SK-N-MC (cell line): ENCODE data around the gene PRAMEF5.
"Not testable (repeated sequence)": the region's sequence is repeated elsewhere in the genome, so short reads cannot be mapped to it uniquely, and the experiment has no call there.

Source experiments
- DNase-seq: peaks from one replicate; pipeline ENCODE4 v3.0.0-alpha.2; 2011; ENCODE audit warnings: low read depth, low spot score
- H3K27ac ChIP-seq: fragments of 200-600 bp; sonication (generic); 2 replicates; pipeline ENCODE4 v1.5.1; 2016; ENCODE audit warnings: mixed run types
- H3K36me3 ChIP-seq: fragments of 200-600 bp; sonication (generic); 2 replicates; pipeline ENCODE4 v1.6.1; 2017; ENCODE audit warnings: antibody characterized with exemption, low read length, mixed read lengths; ENCODE audit not compliant: insufficient read depth
- H3K4me3 ChIP-seq: fragments of 200-600 bp; sonication (generic); 2 replicates; pipeline ENCODE4 v1.5.1; 2016
- H3K9ac ChIP-seq: fragments of 200-600 bp; sonication (generic); 2 replicates; pipeline ENCODE4 v1.8.0; 2017; ENCODE audit warnings: mixed run types, mixed read lengths; ENCODE audit not compliant: insufficient read length
- H3K9me3 ChIP-seq: fragments of 200-600 bp; sonication (generic); 2 replicates; pipeline ENCODE4 v1.6.1; 2017; ENCODE audit warnings: low read depth, mild to moderate bottlenecking, antibody characterized with exemption, low read length, moderate library complexity, mixed read lengths

The PRAMEF5 gene

DNA sequence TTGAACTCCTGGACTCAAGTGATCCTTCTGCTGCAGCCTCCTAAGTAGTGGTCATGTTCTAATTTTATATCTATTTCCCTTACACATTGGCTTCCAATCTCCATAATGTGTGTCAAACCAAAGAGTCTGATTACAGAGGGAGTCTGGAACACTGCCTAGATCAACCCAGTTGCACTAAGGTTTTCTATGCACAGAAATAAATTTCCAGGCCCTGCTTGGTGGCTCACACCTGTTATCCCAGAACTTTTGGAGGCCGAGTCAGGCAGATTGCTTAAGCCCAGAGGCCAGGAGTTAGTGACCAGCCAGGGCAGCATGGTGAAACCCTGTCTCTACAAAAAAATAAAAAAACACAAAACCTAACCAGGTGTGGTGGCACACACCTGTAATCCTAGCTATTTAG lies 19.9 kb upstream of the PRAMEF5 start:
- not testable (repeated sequence) for H3K9ac ChIP-seq, H3K27ac ChIP-seq, DNase-seq, H3K4me3 ChIP-seq, H3K9me3 ChIP-seq, H3K36me3 ChIP-seq

DNA sequence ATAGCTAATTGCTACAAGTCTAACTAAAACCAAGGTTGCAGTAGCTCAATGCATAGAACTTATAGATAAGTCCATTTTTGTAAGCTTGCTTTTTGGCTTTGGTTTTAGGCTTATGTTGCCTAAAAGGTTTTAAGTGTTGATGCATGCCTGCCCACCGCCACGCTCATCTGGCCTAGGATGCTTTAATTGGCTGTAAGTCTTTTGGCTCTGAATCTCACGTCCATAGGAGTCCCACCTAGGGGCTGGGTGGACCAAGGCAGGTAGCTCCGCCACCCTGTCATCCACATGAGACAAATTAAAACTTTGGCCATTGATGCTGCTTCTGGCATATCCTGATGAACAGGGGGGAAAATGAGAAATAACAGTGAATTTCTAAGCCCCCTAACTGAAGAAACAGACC lies 16.4 kb upstream of the PRAMEF5 start:
- not testable (repeated sequence) for H3K27ac ChIP-seq, H3K9me3 ChIP-seq, H3K9ac ChIP-seq, H3K36me3 ChIP-seq, DNase-seq, H3K4me3 ChIP-seq

DNA sequence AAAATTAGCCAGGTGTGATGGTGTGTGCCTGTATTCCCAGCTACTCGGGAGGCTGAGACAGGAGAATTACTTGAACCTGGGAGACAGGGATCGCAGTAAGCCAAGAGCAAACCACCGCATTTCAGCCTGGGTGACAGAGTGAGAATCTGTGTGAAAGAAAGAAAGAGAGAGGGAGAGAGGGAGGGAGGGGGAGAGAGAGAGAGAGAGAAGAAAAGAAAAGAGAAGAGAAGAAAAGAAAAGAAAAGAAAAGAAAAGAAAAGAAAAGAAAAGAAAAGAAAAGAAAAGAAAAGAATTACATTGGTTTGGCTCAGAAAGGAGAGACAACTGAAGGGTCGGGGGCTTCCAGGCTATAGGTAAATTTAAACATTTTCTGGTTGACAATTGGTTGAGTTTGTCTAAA lies 14.4 kb upstream of the PRAMEF5 start:
- DNase-seq, H3K36me3 ChIP-seq, H3K9ac ChIP-seq, H3K4me3 ChIP-seq, H3K9me3 ChIP-seq, H3K27ac ChIP-seq: not testable (repeated sequence)

DNA sequence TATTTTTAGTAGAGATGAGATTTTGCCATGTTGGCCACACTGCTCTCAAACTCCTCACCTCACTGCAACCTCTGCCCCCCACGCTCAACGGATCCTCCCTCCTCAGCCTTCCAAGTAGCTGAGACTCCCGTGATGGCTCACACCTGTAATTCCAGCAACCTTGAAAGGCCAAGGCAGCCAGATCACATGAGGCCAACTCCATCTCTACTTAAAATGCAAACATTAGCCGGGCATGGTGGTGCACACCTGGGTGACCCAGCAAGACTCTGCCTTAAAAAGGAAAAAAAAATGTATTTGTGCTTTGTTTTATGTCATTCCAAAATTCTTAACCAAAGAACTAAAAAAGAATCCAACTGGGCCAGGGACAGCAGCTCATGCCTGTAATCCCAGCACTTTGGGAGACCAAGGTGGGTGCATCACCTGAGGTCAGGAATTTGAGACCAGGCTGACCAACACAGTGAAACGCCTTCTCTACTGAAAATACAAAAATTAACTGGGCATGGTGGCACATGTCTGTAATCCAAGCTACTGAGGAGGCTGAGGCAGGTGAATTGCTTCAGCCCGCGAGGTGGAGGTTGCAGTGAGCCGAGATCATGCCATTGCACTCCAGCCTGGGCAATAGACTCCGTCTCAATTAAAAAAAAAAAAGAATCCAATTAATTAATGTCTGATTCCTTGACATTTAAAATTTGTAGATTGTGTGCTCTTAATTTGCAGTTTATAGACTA lies 10.3 kb upstream of the PRAMEF5 start:
- H3K9me3 ChIP-seq, result not testable (repeated sequence)

DNA sequence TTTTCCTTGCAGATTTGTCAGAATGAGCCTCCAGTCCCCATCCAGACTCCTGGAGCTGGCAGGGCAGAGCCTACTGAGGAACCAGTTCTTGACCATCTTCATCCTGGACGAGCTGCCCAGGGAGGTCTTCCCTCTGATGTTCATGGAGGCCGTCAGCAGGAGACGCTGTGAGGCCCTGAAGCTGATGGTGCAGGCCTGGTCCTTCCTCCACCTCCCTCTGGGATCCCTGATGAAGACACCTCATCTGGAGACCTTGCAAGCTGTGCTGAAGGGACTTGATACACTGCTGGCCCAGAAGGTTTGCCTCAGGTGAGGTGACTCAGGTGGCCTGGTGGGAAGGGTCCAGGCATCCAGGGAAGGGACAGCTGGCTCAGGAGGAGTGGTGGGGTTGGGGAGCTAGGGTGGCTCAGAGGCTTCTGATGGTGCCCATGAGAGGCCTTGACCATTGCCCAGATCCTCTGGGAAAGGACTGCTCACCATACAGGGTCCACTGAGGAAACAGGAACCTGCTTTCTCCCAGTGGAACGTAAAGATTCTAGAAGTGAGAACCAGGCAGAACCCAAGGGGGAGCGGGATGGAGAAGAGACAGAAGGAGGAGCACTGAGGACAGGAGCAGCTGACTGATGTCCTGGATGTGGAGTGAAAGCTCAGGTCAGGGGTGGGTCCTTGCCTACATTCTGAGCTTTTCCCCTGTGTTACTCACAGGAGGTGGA lies 8.0 kb upstream of the PRAMEF5 start:
- not testable (repeated sequence) for H3K27ac ChIP-seq, H3K4me3 ChIP-seq, H3K9ac ChIP-seq, H3K9me3 ChIP-seq, H3K36me3 ChIP-seq, DNase-seq

More for the DNA sequence above, 10.3 kb upstream of the PRAMEF5 start:
- not testable (repeated sequence) for H3K36me3 ChIP-seq, DNase-seq, H3K27ac ChIP-seq, H3K9ac ChIP-seq, H3K4me3 ChIP-seq

DNA sequence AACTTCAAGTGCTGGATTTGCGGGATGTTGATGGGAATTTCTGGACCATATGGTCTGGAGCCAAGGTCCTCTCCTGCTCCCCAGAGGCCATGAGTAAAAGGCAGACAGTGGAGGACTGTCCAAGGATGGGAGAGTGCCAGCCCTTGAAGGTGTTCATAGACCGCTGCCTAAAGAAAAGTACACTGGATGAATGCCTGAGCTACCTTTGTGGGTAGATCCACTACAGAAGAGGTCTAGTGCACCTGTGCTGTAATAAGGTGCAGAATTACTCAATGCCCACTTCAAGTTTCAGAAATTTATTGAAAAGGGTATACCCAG lies 7.5 kb upstream of the PRAMEF5 start:
- not testable (repeated sequence) for H3K9me3 ChIP-seq, DNase-seq, H3K36me3 ChIP-seq, H3K4me3 ChIP-seq, H3K27ac ChIP-seq, H3K9ac ChIP-seq

DNA sequence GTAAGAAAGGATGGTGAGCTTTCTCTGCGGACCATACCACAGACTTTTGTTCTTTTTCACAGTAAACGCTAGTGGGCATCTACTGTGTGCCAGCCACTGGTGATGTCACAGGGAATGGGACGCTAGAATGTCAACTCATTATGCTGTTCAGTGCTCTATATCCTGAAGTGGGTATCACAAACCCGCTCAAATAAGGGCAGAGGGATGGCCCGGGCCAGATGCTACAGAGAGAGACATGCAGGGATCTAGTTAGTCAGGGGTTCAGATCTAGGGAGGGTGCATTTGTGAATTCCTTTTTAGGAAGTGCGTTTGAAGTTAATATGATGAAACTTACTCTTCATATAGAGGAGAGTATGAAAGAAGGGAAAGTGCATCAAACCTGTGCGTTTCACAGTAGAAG lies 6.9 kb upstream of the PRAMEF5 start:
- not testable (repeated sequence) for H3K27ac ChIP-seq, H3K4me3 ChIP-seq, DNase-seq, H3K36me3 ChIP-seq, H3K9ac ChIP-seq, H3K9me3 ChIP-seq

DNA sequence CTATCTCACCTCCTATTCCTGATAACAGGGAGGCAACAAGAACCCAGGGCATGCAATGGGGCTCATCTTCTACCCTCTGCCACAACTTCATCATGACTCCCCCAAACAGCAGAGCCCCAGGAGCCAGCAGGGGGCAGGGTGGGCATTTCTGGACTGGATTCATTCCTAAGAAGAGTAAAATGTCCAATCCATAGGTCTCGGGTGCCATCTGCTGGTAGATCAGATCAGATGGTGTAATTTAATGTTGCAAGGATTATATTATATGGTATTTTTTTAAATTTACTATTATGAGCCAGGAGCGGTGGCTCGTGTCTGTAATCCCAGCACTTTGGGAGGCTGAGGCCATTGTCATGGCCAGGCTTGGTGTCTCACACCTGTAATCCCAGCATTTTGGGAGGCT lies 11.1 kb downstream of the PRAMEF5 start:
- not testable (repeated sequence) for H3K9ac ChIP-seq, H3K9me3 ChIP-seq, H3K36me3 ChIP-seq, DNase-seq, H3K27ac ChIP-seq, H3K4me3 ChIP-seq

DNA sequence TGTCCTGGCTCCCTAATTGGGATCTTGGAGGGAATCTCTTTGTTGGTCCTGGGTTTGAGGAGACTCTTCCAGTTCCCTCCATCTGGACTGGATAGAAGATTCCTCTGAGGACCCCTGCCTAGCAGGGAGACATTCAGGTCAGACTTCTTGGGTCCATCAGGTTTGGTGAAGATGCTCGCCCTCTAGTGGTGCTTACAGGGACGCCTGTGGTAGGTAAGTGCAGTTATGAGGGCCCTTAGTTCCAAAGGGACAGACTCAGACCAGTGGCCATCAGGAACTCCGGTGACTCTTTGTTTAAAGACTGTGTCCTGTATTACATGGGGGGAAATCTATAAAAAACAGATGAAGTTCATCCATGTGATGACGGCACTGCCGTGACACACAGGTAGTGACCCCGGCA lies 23.0 kb downstream of the PRAMEF5 start:
- H3K27ac ChIP-seq, H3K36me3 ChIP-seq, H3K9ac ChIP-seq, DNase-seq, H3K9me3 ChIP-seq, H3K4me3 ChIP-seq: not testable (repeated sequence)

DNA sequence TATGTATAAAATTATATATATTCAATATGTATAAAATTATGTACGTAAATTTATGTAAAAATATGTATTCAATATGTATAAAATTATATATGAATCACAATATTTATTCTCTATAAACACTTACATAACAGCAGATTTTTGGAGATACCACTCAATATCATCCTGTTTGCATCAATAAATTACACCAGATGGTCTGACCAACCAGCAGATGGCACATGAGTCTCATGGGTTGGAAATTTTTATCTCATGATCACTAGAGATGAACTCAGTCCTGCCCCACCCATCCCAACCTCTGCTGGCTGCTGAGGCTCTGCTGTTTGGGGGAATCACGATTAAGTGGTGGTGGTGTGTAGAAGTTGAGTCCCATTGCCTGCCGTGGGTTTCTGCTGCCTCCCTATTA lies 25.6 kb downstream of the PRAMEF5 start:
- H3K9me3 ChIP-seq, H3K9ac ChIP-seq, H3K4me3 ChIP-seq, H3K27ac ChIP-seq, DNase-seq, H3K36me3 ChIP-seq: not testable (repeated sequence)

DNA sequence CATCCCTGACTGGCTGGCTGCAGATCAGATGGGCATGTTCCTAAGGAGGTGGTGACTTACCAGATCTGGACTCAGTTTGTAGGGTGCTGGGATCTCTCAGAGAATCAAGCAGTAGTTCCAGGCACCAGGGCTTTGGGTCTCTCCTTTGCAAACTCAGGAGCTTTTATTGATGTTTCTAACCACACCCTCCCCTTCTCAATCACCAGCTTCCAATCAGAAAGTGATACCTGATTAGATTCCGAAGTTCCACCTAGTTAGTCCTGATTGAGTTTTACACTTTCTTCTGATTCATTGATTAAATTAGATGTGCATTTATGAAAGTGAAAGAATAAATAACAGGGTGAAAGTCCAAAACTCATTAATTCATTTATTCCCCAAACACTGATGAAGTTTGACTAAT lies 31.0 kb downstream of the PRAMEF5 start, which contains the start of gene PRAMEF8:
Gene PRAMEF8, minus strand, starts transcription at position 101 of the 400 bp plus-strand sequence. CDS start 1,046 bp downstream, outside the sequence.
- H3K9ac ChIP-seq, DNase-seq, H3K9me3 ChIP-seq, H3K36me3 ChIP-seq, H3K4me3 ChIP-seq, H3K27ac ChIP-seq: not testable (repeated sequence)

DNA sequence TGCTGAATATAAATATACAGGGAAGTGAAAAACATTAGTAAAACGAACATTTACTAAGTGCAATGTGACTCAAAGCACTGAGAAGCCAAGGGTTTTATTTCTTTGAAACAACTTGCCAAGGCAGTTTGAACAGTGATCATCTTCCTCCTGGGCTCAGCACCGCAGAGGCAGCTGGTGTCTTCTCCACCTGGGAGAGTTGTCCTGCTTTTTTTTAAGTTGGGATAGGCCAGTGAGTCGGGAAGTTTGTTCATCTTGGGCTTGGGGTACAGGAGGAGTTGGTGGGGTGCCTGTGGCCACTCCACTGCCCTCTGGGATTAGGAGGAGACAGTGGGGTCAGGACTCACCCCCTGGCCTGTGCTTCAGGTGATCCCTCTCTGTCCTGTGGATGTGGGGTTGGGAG lies 35.0 kb downstream of the PRAMEF5 start:
- not testable (repeated sequence) for H3K27ac ChIP-seq, DNase-seq, H3K9ac ChIP-seq, H3K36me3 ChIP-seq, H3K4me3 ChIP-seq, H3K9me3 ChIP-seq

DNA sequence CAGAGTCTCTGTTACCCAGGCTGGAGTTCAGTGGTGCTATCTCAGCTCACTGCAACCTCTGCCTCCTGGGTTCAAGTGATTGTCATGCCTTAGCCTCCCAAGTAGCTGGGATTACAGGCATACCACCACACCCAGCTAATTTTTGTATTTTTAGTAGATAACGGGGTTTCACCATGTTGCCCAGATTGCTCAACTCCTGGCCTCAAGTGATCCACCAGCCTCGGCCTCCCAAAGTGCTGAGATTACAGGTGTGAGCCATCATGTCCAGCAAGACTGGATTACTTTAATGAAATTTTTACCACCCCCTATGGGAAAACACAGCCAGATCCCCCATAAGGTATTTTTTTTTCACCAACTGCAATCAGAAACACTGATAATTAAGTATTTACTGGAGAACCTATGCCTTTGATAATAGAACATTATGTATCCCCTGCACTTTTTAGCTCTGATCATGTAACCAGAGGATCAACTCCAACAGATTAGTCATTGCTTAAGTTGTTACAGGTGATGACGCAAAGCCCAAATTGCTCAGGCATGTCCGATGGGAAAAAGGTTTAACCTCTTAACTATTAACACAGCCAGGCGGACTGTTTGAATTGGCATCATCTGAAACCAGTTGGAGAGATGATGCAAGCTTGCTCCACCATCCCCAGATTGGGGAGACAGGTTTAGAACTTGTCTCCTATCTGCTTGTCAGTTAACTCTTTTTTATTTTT lies 43.4 kb downstream of the PRAMEF5 start:
- not testable (repeated sequence) for H3K9ac ChIP-seq, H3K36me3 ChIP-seq, H3K27ac ChIP-seq, H3K4me3 ChIP-seq, H3K9me3 ChIP-seq, DNase-seq

DNA sequence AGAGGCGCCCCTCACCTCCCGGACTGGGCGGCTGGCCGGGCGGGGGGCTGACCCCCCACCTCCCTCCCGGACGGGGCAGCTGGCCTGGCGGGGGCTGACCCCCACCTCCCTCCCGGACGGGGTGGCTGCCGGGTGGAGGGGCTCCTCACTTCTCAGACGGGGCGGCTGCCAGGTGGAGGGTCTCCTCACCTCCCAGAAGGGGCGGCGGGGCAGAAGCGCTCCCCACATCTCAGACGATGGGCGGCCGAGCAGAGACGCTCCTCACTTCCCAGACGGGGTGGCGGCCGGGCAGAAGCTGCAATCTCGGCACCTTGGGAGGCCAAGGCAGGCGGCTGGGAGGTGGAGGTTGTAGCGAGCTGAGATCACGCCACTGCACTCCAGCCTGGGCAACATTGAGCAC lies 44.7 kb downstream of the PRAMEF5 start:
- H3K36me3 ChIP-seq, DNase-seq, H3K27ac ChIP-seq, H3K9me3 ChIP-seq, H3K9ac ChIP-seq, H3K4me3 ChIP-seq: not testable (repeated sequence)
